HL-60/S4 treated with phorbol 12-myristate 13-acetate at 8.2 ng/mL for 4 days and 3 days (cell line): ENCODE results near the gene MOB3C.
"Not testable (repeated sequence)": the region's sequence is repeated elsewhere in the genome, so short reads cannot be mapped to it uniquely, and the experiment has no call there.

Source experiments
- in situ Hi-C: fragments of 300-500 bp; cut with MboI; formaldehyde crosslinking; loops from 2 replicates; pipeline ENCODE4 v1.15.0; 2022; ENCODE audit warnings: low sequenced_read_pairs

MOB3C gene

GRCh38 chr1:46616277-46617107 lies at the start of gene MOB3C:
MOB3C (minus strand) TSS chr1:46616811; CDS start chr1:46613321, 3,490 bp downstream.
- in situ Hi-C loops, result no loop called here

- in situ Hi-C loops, result no loop called here
Observed at GRCh38 chr1:46665983-46666382, 49.4 kb upstream of the MOB3C start.

- in situ Hi-C loops, result not testable (repeated sequence)
Observed at GRCh38 chr1:46662919-46663318, 46.3 kb upstream of the MOB3C start.

- in situ Hi-C loops, result not testable (repeated sequence)
Observed at GRCh38 chr1:46660116-46660515, 43.5 kb upstream of the MOB3C start.

- in situ Hi-C loops, result no loop called here
Observed at GRCh38 chr1:46659307-46659870, 42.8 kb upstream of the MOB3C start.

- in situ Hi-C loops, result no loop called here
Observed at GRCh38 chr1:46657775-46658174, 41.2 kb upstream of the MOB3C start.

- in situ Hi-C loops, result no loop called here
Observed at GRCh38 chr1:46656643-46657042, 40.0 kb upstream of the MOB3C start.

- in situ Hi-C loops, result no loop called here
Observed at GRCh38 chr1:46655848-46656247, 39.2 kb upstream of the MOB3C start.

GRCh38 chr1:46654698-46655097 lies 38.1 kb upstream of the MOB3C start:
- in situ Hi-C loops, result not testable (repeated sequence)

GRCh38 chr1:46654012-46654411 lies 37.4 kb upstream of the MOB3C start:
- in situ Hi-C loops, result no loop called here

GRCh38 chr1:46653405-46653958 lies 36.9 kb upstream of the MOB3C start:
- in situ Hi-C loops, result no loop called here

- in situ Hi-C loops, result no loop called here
Observed at GRCh38 chr1:46652321-46653100, 35.9 kb upstream of the MOB3C start.

- in situ Hi-C loops, result not testable (repeated sequence)
Observed at GRCh38 chr1:46651152-46651551, 34.5 kb upstream of the MOB3C start.

- in situ Hi-C loops, result no loop called here
Observed at GRCh38 chr1:46650491-46650890, 33.9 kb upstream of the MOB3C start.

- in situ Hi-C loops, result no loop called here
Observed at GRCh38 chr1:46649764-46650163, 33.2 kb upstream of the MOB3C start.

GRCh38 chr1:46647611-46648010 lies 31.0 kb upstream of the MOB3C start:
- in situ Hi-C loops, result no loop called here

GRCh38 chr1:46646844-46647243 lies 30.2 kb upstream of the MOB3C start:
- in situ Hi-C loops, result no loop called here

- in situ Hi-C loops, result no loop called here
Observed at GRCh38 chr1:46646331-46646730, 29.7 kb upstream of the MOB3C start.

GRCh38 chr1:46645815-46646214 lies 29.2 kb upstream of the MOB3C start:
- in situ Hi-C loops, result no loop called here

GRCh38 chr1:46643368-46643775 lies 26.8 kb upstream of the MOB3C start:
- in situ Hi-C loops, result no loop called here

GRCh38 chr1:46642115-46642680 lies 25.6 kb upstream of the MOB3C start:
- in situ Hi-C loops, result no loop called here
